Upper lobe of left lung (tissue), 4 donors: ENCODE results near the gene KLHL12.

Source experiments
- CTCF ChIP-seq, 6 experiments: fragments of 450-650 bp in 4 of 6; fragments of 200-600 bp in 2 of 6; sonication (generic) in 2 of 6; IDR thresholded peaks; one replicate each; pipeline ENCODE4 v1.5.1; 2016 to 2019; ENCODE audit warnings: antibody characterized with exemption in 6 of 6
- POLR2A ChIP-seq, 4 donors: fragments of 450-650 bp; IDR thresholded peaks; one replicate each; pipeline ENCODE4 v1.5.1; 2016 to 2017; ENCODE audit warnings: antibody characterized with exemption in 4 of 4, mild to moderate bottlenecking in 2 of 4

GRCh38 chr1:202952099-202952498, 25.1 kb upstream of the KLHL12 start:
- no peak for TF ChIP-seq CTCF (IDR thresholded peaks at IDR 0.05)
- TF ChIP-seq POLR2A (IDR thresholded peaks at IDR 0.05), result no peak
